K562 (cell line): ENCODE data around the gene ABHD1.

ENCODE experiments used
- CREB1 ChIP-seq, 2 experiments: sonication (generic) in 1 of 2; formaldehyde crosslinking in 1 of 2; IDR thresholded peaks; 2 replicates each; pipeline versions ENCODE4 v1.6.1 to v1.8.0; 2012 to 2022; ENCODE audit warnings: inconsistent platforms in 1 of 2, mild to moderate bottlenecking in 1 of 2, missing genetic modification reagents in 1 of 2, moderate library complexity in 1 of 2
- GABPA ChIP-seq: fragments of 200-800 bp; sonication (Bioruptor generic); conservative IDR thresholded peaks from 2 replicates; pipeline ENCODE4 v1.6.1; 2016; ENCODE audit warnings: low read depth, missing genetic modification characterization, missing compliant biosample characterization
- HEY1 ChIP-seq: fragments of 250-450 bp; sonication (Bioruptor Pico); IDR thresholded peaks from 2 replicates; pipeline ENCODE4 v1.5.0; 2020; ENCODE audit warnings: mild to moderate bottlenecking, moderate library complexity, borderline replicate concordance
- LARP7 ChIP-seq: fragments of 450-650 bp; IDR thresholded peaks from 2 replicates; pipeline ENCODE4 v1.6.1; 2016
- POLR2A ChIP-seq: fragments of 450-650 bp; conservative IDR thresholded peaks from 2 replicates; pipeline ENCODE4 v1.6.1; 2016
- PRPF4 ChIP-seq: fragments of 200-400 bp; formaldehyde crosslinking; IDR thresholded peaks from one replicate; pipeline ENCODE4 v1.6.1; 2017; ENCODE audit warnings: low read length, low read depth, mild to moderate bottlenecking; ENCODE audit not compliant: insufficient read depth, poor library complexity, severe bottlenecking
- SP2 ChIP-seq: IDR thresholded peaks from 2 replicates; pipeline ENCODE4 v1.6.1; 2011; ENCODE audit warnings: mild to moderate bottlenecking, low read depth, low read length, moderate library complexity; ENCODE audit not compliant: poor library complexity, severe bottlenecking; ENCODE audit errors: extremely low read depth
- TCF7 ChIP-seq: sonication (generic); IDR thresholded peaks from 2 replicates; pipeline ENCODE4 v1.6.1; 2016; ENCODE audit warnings: antibody characterized with exemption, borderline replicate concordance
- U2AF2 ChIP-seq: fragments of 200-400 bp; formaldehyde crosslinking; optimal IDR thresholded peaks from 2 replicates; pipeline ENCODE3; 2017; ENCODE audit warnings: low read depth, mild to moderate bottlenecking, low read length
- ZNF133 ChIP-seq: fragments of 250-450 bp; sonication (Bioruptor Pico); IDR thresholded peaks from 2 replicates; pipeline ENCODE4 v1.4.0; 2020; ENCODE audit warnings: mild to moderate bottlenecking
- TF ChIP-seq, protein P1 (sequence below): fragments of 450-650 bp; IDR thresholded peaks from 2 replicates; pipeline ENCODE4 v1.6.1; 2016; ENCODE audit warnings: low read depth, mild to moderate bottlenecking, moderate library complexity
- TF ChIP-seq, protein P2 (sequence below), 2 experiments: fragments of 450-650 bp in 1 of 2; sonication (generic) in 1 of 2; formaldehyde crosslinking; conservative IDR thresholded peaks; 2 replicates each; pipeline versions ENCODE4 v1.4.0 to v1.8.1; 2020 to 2022; ENCODE audit warnings: mild to moderate bottlenecking in 1 of 2, missing genetic modification reagents in 1 of 2

DNA sequence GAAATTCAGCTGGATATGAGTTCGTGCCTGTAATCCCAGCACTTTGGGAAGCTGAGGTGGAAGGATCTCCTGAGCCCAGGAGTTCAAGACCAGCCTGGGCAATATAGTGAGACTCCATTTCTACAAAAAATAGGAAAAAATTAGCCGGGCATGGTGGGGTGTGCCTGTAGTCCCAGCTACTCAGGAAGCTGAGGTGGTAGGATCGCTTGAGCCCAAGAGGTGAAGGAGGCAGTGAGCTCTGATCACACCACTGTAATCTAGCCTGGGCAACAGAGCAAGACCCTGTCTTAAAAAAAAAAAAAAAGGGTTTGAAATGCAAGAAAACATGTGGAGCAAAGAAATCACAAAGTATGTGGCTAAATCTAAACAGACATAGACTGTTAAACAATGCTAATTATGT is 14.5 kb upstream of the ABHD1 start:
- TF ChIP-seq, protein P1, sequence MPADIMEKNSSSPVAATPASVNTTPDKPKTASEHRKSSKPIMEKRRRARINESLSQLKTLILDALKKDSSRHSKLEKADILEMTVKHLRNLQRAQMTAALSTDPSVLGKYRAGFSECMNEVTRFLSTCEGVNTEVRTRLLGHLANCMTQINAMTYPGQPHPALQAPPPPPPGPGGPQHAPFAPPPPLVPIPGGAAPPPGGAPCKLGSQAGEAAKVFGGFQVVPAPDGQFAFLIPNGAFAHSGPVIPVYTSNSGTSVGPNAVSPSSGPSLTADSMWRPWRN: no peak
- TF ChIP-seq CREB1 (IDR thresholded peaks at IDR 0.05) (no peak), CREB1 (CRISPR knock-in tag; IDR thresholded peaks at IDR 0.05) (no peak), U2AF2 (no peak), PRPF4 (no peak), TCF7 (no peak), ZNF133 (CRISPR knock-in tag) (no peak), LARP7 (no peak), GABPA (no peak), SP2 (no peak), HEY1 (no peak), POLR2A (no peak)
- TF ChIP-seq, protein P2, sequence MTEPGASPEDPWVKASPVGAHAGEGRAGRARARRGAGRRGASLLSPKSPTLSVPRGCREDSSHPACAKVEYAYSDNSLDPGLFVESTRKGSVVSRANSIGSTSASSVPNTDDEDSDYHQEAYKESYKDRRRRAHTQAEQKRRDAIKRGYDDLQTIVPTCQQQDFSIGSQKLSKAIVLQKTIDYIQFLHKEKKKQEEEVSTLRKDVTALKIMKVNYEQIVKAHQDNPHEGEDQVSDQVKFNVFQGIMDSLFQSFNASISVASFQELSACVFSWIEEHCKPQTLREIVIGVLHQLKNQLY (CRISPR knock-in tag; conservative IDR thresholded peaks at IDR 0.05): no peak
